ENCODE data around the gene PTPRD. TPM values are rescaled to one million over a fixed set of nuclear protein-coding genes. Genes with fewer than 3 reads are reported as not detected.

PTPRD gene
- total and polyA plus RNA-seq, 2 experiments from 2014 or later, result 11.5 to 58.0 TPM

DNA sequence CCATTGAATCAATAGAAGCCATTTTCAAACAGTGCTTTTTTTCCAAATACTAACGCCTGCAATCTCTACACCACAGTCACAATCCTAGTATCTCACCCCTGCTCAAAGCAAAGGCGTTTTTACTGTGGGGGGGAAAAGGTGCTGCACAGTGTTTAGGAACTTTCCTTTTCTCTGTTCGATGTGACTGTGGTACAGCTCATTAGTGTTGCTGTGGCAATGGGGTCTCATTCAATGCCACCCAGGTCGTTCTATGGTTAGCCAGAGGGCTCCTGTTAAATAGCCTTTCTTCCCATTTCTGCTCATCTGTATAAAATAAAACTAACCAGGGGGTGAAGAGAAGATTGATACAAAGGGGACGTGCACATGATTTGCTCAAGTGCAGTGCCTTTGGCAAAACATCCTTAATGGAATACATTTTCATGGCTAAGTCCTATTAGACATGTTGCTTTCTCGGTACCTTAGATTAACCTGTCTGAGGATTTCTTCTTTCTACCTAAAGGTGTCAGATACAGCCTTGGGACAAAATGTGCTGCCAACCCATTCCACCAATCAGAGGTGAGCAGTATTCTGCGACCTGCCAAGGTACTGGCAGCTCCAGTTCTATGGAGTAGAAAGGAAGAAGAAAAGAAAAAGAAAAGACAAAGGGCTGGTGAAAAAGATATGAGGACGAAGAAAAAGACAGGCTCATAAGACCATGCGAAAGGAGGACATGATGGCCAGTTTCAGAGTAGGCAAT lies 2161.8 kb downstream of the PTPRD start:
- Histone ChIP-seq H3K4me1 (ENCODE audit: insufficient read depth) (no peaks in the 10 kb centered on the region), H3K4me2 (no peak overlapping the region), H3F3A (replicated peaks; ENCODE audit: low read depth) (no peaks in the 10 kb centered on the region), H3K27ac (ENCODE audit: low read depth) (no peak overlapping the region), H3K9me2 (ENCODE audit: insufficient read depth) (no peaks in the 10 kb centered on the region), H3K79me2 (replicated peaks; ENCODE audit: insufficient read depth) (no peaks in the 10 kb centered on the region), H3K27me3 (ENCODE audit: insufficient read depth) (no peaks in the 10 kb centered on the region), H3K4me3 (no peak overlapping the region), H4K20me1 (replicated peaks; ENCODE audit: insufficient read depth) (no peaks in the 10 kb centered on the region), H3K36me3 (ENCODE audit: insufficient read depth) (no peaks in the 10 kb centered on the region), H2AFZ (no peak overlapping the region)
- TF ChIP-seq, protein P1, sequence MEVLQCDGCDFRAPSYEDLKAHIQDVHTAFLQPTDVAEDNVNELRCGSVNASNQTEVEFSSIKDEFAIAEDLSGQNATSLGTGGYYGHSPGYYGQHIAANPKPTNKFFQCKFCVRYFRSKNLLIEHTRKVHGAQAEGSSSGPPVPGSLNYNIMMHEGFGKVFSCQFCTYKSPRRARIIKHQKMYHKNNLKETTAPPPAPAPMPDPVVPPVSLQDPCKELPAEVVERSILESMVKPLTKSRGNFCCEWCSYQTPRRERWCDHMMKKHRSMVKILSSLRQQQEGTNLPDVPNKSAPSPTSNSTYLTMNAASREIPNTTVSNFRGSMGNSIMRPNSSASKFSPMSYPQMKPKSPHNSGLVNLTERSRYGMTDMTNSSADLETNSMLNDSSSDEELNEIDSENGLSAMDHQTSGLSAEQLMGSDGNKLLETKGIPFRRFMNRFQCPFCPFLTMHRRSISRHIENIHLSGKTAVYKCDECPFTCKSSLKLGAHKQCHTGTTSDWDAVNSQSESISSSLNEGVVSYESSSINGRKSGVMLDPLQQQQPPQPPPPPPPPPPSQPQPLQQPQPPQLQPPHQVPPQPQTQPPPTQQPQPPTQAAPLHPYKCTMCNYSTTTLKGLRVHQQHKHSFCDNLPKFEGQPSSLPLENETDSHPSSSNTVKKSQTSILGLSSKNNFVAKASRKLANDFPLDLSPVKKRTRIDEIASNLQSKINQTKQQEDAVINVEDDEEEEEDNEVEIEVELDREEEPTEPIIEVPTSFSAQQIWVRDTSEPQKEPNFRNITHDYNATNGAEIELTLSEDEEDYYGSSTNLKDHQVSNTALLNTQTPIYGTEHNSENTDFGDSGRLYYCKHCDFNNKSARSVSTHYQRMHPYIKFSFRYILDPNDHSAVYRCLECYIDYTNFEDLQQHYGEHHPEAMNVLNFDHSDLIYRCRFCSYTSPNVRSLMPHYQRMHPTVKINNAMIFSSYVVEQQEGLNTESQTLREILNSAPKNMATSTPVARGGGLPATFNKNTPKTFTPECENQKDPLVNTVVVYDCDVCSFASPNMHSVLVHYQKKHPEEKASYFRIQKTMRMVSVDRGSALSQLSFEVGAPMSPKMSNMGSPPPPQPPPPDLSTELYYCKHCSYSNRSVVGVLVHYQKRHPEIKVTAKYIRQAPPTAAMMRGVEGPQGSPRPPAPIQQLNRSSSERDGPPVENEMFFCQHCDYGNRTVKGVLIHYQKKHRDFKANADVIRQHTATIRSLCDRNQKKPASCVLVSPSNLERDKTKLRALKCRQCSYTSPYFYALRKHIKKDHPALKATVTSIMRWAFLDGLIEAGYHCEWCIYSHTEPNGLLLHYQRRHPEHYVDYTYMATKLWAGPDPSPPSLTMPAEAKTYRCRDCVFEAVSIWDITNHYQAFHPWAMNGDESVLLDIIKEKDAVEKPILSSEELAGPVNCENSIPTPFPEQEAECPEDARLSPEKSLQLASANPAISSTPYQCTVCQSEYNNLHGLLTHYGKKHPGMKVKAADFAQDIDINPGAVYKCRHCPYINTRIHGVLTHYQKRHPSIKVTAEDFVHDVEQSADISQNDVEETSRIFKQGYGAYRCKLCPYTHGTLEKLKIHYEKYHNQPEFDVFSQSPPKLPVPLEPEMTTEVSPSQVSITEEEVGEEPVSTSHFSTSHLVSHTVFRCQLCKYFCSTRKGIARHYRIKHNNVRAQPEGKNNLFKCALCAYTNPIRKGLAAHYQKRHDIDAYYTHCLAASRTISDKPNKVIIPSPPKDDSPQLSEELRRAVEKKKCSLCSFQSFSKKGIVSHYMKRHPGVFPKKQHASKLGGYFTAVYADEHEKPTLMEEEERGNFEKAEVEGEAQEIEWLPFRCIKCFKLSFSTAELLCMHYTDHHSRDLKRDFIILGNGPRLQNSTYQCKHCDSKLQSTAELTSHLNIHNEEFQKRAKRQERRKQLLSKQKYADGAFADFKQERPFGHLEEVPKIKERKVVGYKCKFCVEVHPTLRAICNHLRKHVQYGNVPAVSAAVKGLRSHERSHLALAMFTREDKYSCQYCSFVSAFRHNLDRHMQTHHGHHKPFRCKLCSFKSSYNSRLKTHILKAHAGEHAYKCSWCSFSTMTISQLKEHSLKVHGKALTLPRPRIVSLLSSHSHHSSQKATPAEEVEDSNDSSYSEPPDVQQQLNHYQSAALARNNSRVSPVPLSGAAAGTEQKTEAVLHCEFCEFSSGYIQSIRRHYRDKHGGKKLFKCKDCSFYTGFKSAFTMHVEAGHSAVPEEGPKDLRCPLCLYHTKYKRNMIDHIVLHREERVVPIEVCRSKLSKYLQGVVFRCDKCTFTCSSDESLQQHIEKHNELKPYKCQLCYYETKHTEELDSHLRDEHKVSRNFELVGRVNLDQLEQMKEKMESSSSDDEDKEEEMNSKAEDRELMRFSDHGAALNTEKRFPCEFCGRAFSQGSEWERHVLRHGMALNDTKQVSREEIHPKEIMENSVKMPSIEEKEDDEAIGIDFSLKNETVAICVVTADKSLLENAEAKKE (CRISPR knock-in tag; IDR thresholded peaks at IDR 0.05), result no peak
- no peak for TF ChIP-seq NANOG (IDR thresholded peaks at IDR 0.05; ENCODE audit: borderline replicate concordance)
- TF ChIP-seq EZH2 (IDR thresholded peaks at IDR 0.05; ENCODE audit: low read depth, unreplicated experiment), result no peak
- TF ChIP-seq, protein P2, sequence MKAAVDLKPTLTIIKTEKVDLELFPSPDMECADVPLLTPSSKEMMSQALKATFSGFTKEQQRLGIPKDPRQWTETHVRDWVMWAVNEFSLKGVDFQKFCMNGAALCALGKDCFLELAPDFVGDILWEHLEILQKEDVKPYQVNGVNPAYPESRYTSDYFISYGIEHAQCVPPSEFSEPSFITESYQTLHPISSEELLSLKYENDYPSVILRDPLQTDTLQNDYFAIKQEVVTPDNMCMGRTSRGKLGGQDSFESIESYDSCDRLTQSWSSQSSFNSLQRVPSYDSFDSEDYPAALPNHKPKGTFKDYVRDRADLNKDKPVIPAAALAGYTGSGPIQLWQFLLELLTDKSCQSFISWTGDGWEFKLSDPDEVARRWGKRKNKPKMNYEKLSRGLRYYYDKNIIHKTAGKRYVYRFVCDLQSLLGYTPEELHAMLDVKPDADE (IDR thresholded peaks at IDR 0.05), result no peak
- TF ChIP-seq ZNF331 (CRISPR knock-in tag; IDR thresholded peaks at IDR 0.05; ENCODE audit: low read depth), result no peak
- no peak for TF ChIP-seq STAT1 (IDR thresholded peaks at IDR 0.05; ENCODE audit: unreplicated experiment)
- no peak for TF ChIP-seq EZH2phosphoT487 (IDR thresholded peaks at IDR 0.05; ENCODE audit: unreplicated experiment)
- TF ChIP-seq, protein P3, sequence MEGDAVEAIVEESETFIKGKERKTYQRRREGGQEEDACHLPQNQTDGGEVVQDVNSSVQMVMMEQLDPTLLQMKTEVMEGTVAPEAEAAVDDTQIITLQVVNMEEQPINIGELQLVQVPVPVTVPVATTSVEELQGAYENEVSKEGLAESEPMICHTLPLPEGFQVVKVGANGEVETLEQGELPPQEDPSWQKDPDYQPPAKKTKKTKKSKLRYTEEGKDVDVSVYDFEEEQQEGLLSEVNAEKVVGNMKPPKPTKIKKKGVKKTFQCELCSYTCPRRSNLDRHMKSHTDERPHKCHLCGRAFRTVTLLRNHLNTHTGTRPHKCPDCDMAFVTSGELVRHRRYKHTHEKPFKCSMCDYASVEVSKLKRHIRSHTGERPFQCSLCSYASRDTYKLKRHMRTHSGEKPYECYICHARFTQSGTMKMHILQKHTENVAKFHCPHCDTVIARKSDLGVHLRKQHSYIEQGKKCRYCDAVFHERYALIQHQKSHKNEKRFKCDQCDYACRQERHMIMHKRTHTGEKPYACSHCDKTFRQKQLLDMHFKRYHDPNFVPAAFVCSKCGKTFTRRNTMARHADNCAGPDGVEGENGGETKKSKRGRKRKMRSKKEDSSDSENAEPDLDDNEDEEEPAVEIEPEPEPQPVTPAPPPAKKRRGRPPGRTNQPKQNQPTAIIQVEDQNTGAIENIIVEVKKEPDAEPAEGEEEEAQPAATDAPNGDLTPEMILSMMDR (conservative IDR thresholded peaks at IDR 0.05; ENCODE audit: low read depth in 2 of 2), result no peak
- TF ChIP-seq, protein P4, sequence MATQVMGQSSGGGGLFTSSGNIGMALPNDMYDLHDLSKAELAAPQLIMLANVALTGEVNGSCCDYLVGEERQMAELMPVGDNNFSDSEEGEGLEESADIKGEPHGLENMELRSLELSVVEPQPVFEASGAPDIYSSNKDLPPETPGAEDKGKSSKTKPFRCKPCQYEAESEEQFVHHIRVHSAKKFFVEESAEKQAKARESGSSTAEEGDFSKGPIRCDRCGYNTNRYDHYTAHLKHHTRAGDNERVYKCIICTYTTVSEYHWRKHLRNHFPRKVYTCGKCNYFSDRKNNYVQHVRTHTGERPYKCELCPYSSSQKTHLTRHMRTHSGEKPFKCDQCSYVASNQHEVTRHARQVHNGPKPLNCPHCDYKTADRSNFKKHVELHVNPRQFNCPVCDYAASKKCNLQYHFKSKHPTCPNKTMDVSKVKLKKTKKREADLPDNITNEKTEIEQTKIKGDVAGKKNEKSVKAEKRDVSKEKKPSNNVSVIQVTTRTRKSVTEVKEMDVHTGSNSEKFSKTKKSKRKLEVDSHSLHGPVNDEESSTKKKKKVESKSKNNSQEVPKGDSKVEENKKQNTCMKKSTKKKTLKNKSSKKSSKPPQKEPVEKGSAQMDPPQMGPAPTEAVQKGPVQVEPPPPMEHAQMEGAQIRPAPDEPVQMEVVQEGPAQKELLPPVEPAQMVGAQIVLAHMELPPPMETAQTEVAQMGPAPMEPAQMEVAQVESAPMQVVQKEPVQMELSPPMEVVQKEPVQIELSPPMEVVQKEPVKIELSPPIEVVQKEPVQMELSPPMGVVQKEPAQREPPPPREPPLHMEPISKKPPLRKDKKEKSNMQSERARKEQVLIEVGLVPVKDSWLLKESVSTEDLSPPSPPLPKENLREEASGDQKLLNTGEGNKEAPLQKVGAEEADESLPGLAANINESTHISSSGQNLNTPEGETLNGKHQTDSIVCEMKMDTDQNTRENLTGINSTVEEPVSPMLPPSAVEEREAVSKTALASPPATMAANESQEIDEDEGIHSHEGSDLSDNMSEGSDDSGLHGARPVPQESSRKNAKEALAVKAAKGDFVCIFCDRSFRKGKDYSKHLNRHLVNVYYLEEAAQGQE (IDR thresholded peaks at IDR 0.05; ENCODE audit: unreplicated experiment), result no peak
- no peak for TF ChIP-seq JUNB (IDR thresholded peaks at IDR 0.05; ENCODE audit: unreplicated experiment)
- TF ChIP-seq POLR2AphosphoS5 (IDR thresholded peaks at IDR 0.05; ENCODE audit: low read depth), result no peak
- no peak for TF ChIP-seq CREB1 (CRISPR knock-in tag; IDR thresholded peaks at IDR 0.05; ENCODE audit: low read depth)
- TF ChIP-seq ZNF114 (CRISPR knock-in tag; IDR thresholded peaks at IDR 0.05), result no peak
- Mint-ChIP-seq H3K27me3 (ENCODE audit: insufficient read depth, low read depth, poor library complexity) (no peaks in the 10 kb centered on the region), H3K9me3 (no peaks in the 10 kb centered on the region), H3K27ac (no peak overlapping the region), H3K4me3 (no peak overlapping the region), H3K4me1 (peaks cover 8% of the 10 kb centered on the region), H3K36me3 (ENCODE audit: low read depth) (no peaks in the 10 kb centered on the region; the same call in 1 of the 3 replicates)
- DNase-seq (ENCODE audit: low spot score), result no peak
- ATAC-seq, result no peak
